ENCODE results near the gene TTC21A.

TTC21A gene

DNA sequence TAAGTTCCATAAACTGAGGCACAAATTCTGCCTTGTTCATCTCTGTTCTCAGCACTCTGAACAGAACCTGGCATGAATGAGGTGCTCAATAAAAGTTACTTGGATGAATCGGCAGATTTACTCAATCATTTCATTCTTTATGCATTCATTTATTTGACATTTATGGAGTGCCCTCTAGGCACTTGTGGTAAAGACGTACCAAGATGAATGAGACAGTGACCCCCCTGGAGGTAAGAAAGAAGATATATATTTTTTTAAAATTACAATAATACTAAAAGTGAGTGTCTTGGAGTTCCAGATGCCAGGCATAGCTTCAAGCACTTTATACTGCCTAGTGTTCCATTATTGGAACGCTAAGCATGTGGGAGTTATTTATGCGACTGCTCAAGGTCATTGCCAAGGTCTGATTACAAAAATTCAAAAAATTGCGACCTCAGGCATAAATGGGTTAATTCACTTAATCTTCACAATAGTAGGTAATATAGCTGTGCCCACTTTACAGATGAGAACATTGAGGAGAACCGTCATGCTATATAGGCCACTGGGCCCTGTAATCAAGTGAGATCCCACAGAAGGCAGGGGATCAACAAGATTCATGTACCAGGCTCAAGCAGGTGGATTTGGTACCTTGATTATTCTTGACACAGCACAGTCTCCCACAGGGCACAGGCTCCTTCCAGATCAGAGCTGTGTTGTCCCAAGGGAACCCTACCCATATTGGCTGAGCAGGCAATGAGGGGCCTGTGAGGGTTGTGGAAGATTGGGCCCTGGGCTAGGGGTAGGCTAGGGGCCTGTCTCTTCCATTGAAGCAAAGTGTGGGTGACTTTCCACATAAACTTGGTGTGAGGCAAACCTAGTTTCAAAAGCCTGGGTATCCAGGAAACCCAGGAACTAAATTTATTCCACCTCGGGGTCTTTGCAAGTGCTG is 74.2 kb downstream of the TTC21A start:
- DNase-seq, result peak; percentile 4

- peak; percentile 76 for DNase-seq
These were observed 76.0 kb downstream of the TTC21A start for GRCh38 chr3:39183211-39184080.

GRCh38 chr3:39184081-39184967 is 76.8 kb downstream of the TTC21A start:
- DNase-seq, result no peak

GRCh38 chr3:39184968-39185285 is 77.4 kb downstream of the TTC21A start:
- no peak for DNase-seq

GRCh38 chr3:39185326-39185958 is 78.0 kb downstream of the TTC21A start:
- DNase-seq, result no peak

- DNase-seq, result no peak
These were observed 78.6 kb downstream of the TTC21A start for GRCh38 chr3:39185959-39186691.

- DNase-seq, result no peak
These were observed 79.2 kb downstream of the TTC21A start for GRCh38 chr3:39186692-39187151.

- no peak for DNase-seq
These were observed 80.1 kb downstream of the TTC21A start for GRCh38 chr3:39187372-39188155.
